Cardiac muscle cell (in vitro differentiated cells and primary cell): ENCODE results near the gene SYCE1. TPM values are rescaled to one million over a fixed set of nuclear protein-coding genes. Genes with fewer than 3 reads are reported as not detected.

Experiments
- DNase-seq, 2 donors: peaks; one replicate each; pipeline versions ENCODE4 v3.0.0 to v3.0.0-alpha.2; 2010 to 2017; ENCODE audit warnings: low read depth in 1 of 2, low spot score in 1 of 2
- H3K27ac ChIP-seq: fragments of 200-600 bp; sonication (generic); 2 replicates; pipeline ENCODE4 v1.5.1; 2016
- H3K27me3 ChIP-seq: fragments of 200-600 bp; sonication (generic); 2 replicates; pipeline ENCODE4 v1.6.0; 2016; ENCODE audit warnings: control low read depth
- H3K36me3 ChIP-seq: fragments of 200-600 bp; sonication (generic); 2 replicates; pipeline ENCODE4 v1.5.1; 2016; ENCODE audit warnings: control low read depth
- H3K4me1 ChIP-seq: fragments of 200-600 bp; sonication (generic); 2 replicates; pipeline ENCODE4 v1.8.1; 2017; ENCODE audit warnings: low read depth, mild to moderate bottlenecking, mixed run types
- H3K4me3 ChIP-seq: fragments of 200-600 bp; sonication (generic); 2 replicates; pipeline ENCODE4 v1.5.1; 2016; ENCODE audit warnings: mild to moderate bottlenecking
- H3K9me3 ChIP-seq: fragments of 200-600 bp; sonication (generic); 2 replicates; pipeline ENCODE4 v1.5.1; 2017; ENCODE audit warnings: low read depth, mild to moderate bottlenecking, control low read depth
- polyA plus RNA-seq: library from polyadenylated mRNA; unstranded; fragments of >200 nt; fragmentation: Nextera tagmentation; extraction: Ambion mirVana; gene quantifications from 2 replicates; pipeline ENCODE4 v1.2.1, GENCODE V29; 2016
- total RNA-seq: library from RNA; depleted of rRNA; stranded (reverse); fragments of >200 nt; gene quantifications from 2 replicates; pipeline ENCODE4 v1.2.3, GENCODE V29; 2016
- TF ChIP-seq, protein P1 (sequence below): IDR thresholded peaks from 2 replicates; pipeline ENCODE4 v1.5.1; 2012; ENCODE audit warnings: low read depth, mild to moderate bottlenecking, low read length

Gene SYCE1
- total and polyA plus RNA-seq, 2 experiments from 2014 or later: 0.18 TPM; not detected in 1

DNA sequence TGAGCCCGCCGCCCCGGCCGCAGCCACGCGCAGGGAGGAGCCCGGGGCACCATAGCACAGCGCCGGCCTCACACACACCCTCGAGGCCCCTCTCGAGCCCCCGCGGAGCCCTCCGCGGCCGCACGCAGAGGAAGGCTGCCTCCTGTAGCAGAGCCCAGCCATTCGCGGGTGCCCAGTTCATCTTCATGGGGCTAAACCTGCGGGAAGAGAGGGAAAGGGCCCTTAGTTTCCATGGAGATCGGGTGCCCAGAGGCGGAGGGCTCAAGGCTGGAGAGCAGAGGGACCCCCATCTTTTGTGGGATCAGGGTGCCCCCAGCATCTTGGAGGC lies 2.9 kb upstream of the SYCE1 start:
- no peak overlapping the region for H3K4me3 ChIP-seq
- TF ChIP-seq, protein P1, sequence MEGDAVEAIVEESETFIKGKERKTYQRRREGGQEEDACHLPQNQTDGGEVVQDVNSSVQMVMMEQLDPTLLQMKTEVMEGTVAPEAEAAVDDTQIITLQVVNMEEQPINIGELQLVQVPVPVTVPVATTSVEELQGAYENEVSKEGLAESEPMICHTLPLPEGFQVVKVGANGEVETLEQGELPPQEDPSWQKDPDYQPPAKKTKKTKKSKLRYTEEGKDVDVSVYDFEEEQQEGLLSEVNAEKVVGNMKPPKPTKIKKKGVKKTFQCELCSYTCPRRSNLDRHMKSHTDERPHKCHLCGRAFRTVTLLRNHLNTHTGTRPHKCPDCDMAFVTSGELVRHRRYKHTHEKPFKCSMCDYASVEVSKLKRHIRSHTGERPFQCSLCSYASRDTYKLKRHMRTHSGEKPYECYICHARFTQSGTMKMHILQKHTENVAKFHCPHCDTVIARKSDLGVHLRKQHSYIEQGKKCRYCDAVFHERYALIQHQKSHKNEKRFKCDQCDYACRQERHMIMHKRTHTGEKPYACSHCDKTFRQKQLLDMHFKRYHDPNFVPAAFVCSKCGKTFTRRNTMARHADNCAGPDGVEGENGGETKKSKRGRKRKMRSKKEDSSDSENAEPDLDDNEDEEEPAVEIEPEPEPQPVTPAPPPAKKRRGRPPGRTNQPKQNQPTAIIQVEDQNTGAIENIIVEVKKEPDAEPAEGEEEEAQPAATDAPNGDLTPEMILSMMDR: no peak
- no peak overlapping the region for H3K27ac ChIP-seq
- no peak for DNase-seq
- no peaks in the 10 kb centered on the region for H3K36me3 ChIP-seq
- no peaks in the 10 kb centered on the region for H3K9me3 ChIP-seq
- peaks cover 2% of the 10 kb centered on the region for H3K27me3 ChIP-seq
- H3K4me1 ChIP-seq: no peaks in the 10 kb centered on the region

DNA sequence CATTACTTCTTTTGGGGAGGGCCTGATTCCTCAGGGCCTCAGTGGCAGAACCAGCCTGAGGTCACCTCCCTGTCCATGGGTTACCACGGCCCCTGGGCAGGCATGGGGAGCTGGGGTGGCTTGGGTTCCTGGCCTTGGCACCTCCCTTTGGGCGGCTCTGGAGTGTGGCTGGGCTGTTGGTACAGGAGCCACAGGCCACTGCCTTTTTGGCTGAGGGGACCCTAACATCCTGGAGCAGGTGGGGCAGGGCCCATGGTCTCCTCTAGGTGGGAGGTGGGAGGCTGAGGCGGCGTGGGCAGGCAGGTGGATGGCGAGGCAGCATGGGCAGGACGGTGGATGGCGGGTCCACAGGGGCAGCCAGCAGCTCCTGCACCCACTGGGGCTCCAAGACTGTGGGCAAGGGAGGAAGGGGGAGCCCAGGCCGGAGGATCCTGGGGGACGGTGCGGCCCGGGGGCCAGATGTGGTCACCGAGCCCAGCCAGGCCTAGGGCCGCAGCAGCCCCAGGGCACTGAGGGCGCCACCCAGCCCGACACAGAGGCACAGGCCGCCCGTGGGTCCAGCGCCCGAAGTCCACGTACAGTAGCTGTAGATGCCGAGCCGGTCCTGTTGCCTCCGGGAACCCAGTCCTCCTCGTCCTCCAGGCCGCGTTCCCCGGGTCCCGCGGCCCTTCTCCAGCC lies 2.4 kb upstream of the SYCE1 start:
- H3K27ac ChIP-seq: no peak overlapping the region
- no peaks in the 10 kb centered on the region for H3K4me1 ChIP-seq
- no peaks in the 10 kb centered on the region for H3K36me3 ChIP-seq
- no peak overlapping the region for H3K4me3 ChIP-seq
- TF ChIP-seq, protein P1: no peak
- H3K9me3 ChIP-seq: no peaks in the 10 kb centered on the region
- DNase-seq: no peak
- H3K27me3 ChIP-seq: peaks cover 2% of the 10 kb centered on the region

DNA sequence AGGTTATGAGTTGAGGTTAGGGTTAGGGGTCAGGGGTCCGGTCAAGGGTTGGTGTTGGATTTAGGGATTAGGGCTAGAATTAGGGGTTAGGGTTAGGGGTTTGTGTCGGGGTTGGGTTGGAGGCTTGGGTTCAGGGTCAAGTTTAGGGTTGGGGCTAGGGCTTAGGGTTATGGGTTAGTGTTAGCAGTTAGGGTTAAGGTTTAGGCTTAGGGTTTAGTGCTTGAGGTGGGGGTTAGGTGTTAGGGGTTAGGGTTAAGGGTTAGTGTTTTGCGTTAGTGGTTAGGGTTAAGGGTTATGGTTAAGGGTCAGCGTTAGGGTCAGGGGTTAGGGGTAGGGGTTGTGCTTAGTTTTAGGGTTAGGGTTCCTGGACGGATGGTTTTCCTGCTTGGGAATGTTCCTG lies 1.7 kb upstream of the SYCE1 start:
- H3K4me3 ChIP-seq: no peak overlapping the region
- H3K36me3 ChIP-seq: no peaks in the 10 kb centered on the region
- no peak for DNase-seq
- peaks cover 2% of the 10 kb centered on the region for H3K27me3 ChIP-seq
- no peak overlapping the region for H3K27ac ChIP-seq
- H3K9me3 ChIP-seq: no peaks in the 10 kb centered on the region
- no peaks in the 10 kb centered on the region for H3K4me1 ChIP-seq
- TF ChIP-seq, protein P1: no peak

DNA sequence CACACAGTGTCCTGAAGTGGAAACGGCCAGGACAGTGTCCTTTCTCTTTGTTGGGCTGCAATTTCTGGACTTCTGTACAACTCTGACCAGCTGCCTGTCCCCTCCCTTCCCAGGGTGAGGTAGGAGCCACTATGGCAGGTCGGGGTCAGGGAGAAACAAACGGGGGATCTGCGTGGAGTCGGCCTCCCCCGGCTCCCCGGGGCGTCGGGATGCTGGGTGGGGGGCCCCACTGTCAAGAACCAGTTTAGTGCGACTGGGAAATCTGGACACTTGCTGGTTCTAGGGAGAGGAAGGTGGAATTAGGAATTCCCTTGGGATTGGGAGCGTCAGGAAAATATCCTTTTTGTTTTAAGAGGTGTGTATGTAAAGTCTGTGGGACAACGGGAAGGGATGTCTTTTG lies 567 bp downstream of the SYCE1 start:
- TF ChIP-seq, protein P1: no peak
- no peak for DNase-seq
- peaks cover 1% of the 10 kb centered on the region for H3K27me3 ChIP-seq
- H3K4me1 ChIP-seq: no peaks in the 10 kb centered on the region
- no peaks in the 10 kb centered on the region for H3K9me3 ChIP-seq
- H3K4me3 ChIP-seq: no peak overlapping the region
- no peaks in the 10 kb centered on the region for H3K36me3 ChIP-seq
- no peak overlapping the region for H3K27ac ChIP-seq

DNA sequence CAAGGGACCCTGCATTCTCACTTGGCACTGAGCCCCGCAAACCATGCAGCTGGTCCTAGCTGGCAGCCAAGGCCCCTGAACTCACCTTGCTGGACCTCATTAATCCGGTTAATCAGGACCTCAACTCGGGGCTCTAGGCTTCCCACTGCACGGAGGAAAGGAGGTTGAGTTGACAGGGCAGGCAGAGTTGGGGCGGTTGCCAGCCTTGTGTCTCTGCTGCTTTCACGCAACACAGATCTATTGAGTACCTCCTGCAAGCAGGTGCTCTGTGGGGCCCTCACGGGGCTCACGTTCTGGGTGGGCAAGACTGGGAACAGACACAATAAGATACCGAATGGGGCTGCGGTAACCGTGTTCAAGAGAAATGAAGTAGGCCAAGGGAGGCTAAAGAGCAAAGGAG lies 6.2 kb downstream of the SYCE1 start:
- Histone ChIP-seq H3K4me1 (no peaks in the 10 kb centered on the region), H3K36me3 (no peaks in the 10 kb centered on the region), H3K27ac (no peak overlapping the region), H3K4me3 (no peak overlapping the region), H3K9me3 (no peaks in the 10 kb centered on the region), H3K27me3 (no peaks in the 10 kb centered on the region)
- TF ChIP-seq, protein P1: no peak
- no peak for DNase-seq
